GM21737 (cell line): ENCODE results near the gene FLNB.

Source experiments
- ATAC-seq: cut with Tn5 transposase; IDR thresholded peaks from one replicate; pipeline ENCODE4 v1.9.1; 2021; ENCODE audit warnings: mild to moderate bottlenecking, moderate library complexity; ENCODE audit not compliant: unreplicated experiment

FLNB gene, protein sequence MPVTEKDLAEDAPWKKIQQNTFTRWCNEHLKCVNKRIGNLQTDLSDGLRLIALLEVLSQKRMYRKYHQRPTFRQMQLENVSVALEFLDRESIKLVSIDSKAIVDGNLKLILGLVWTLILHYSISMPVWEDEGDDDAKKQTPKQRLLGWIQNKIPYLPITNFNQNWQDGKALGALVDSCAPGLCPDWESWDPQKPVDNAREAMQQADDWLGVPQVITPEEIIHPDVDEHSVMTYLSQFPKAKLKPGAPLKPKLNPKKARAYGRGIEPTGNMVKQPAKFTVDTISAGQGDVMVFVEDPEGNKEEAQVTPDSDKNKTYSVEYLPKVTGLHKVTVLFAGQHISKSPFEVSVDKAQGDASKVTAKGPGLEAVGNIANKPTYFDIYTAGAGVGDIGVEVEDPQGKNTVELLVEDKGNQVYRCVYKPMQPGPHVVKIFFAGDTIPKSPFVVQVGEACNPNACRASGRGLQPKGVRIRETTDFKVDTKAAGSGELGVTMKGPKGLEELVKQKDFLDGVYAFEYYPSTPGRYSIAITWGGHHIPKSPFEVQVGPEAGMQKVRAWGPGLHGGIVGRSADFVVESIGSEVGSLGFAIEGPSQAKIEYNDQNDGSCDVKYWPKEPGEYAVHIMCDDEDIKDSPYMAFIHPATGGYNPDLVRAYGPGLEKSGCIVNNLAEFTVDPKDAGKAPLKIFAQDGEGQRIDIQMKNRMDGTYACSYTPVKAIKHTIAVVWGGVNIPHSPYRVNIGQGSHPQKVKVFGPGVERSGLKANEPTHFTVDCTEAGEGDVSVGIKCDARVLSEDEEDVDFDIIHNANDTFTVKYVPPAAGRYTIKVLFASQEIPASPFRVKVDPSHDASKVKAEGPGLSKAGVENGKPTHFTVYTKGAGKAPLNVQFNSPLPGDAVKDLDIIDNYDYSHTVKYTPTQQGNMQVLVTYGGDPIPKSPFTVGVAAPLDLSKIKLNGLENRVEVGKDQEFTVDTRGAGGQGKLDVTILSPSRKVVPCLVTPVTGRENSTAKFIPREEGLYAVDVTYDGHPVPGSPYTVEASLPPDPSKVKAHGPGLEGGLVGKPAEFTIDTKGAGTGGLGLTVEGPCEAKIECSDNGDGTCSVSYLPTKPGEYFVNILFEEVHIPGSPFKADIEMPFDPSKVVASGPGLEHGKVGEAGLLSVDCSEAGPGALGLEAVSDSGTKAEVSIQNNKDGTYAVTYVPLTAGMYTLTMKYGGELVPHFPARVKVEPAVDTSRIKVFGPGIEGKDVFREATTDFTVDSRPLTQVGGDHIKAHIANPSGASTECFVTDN (N-terminal part only)

GRCh38 chr3:58008141-58009025 lies at the start of gene FLNB:
FLNB (plus strand) TSS chr3:58008422; CDS start chr3:58008565, 143 bp downstream.
- peak; percentile 68 for ATAC-seq

DNA sequence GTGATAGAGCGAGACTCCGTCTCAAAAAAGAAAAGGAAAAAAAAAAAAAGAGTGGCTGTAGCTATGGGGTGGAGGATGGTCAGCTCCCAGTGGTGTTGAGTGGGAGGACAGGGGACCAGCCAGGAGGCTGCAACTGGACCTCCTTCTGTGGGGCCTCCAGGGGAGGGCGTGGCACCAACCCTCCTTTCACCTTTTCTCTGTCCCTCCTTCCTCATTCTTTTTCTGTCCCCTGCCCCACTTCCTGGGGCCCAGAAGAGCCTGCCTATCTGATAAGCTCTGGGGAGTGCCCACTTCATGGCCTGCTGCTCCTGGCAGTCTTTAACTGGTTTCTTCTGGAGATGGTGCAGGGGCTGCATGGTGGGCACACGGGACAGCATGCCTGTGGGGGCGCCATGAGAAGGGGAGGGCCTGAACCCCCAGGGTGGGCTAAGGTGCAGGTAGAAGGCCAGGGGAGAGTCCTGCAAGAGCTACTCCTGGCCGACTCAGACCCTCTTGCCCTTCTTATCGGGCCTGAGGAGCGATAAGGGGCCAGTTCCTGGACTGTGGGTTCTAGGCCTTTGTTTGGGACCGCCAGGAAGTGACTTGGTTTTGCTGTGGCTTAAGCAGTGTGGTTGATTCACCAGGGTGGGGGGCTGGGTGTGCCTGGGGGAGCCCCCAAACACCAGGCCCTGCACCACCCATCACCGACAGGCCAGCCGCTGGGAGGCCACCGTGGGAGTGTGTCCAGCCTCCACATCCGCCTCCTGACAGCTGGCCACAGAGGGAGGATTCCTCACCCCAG lies 49.4 kb upstream of the FLNB start:
- no peak for ATAC-seq

DNA sequence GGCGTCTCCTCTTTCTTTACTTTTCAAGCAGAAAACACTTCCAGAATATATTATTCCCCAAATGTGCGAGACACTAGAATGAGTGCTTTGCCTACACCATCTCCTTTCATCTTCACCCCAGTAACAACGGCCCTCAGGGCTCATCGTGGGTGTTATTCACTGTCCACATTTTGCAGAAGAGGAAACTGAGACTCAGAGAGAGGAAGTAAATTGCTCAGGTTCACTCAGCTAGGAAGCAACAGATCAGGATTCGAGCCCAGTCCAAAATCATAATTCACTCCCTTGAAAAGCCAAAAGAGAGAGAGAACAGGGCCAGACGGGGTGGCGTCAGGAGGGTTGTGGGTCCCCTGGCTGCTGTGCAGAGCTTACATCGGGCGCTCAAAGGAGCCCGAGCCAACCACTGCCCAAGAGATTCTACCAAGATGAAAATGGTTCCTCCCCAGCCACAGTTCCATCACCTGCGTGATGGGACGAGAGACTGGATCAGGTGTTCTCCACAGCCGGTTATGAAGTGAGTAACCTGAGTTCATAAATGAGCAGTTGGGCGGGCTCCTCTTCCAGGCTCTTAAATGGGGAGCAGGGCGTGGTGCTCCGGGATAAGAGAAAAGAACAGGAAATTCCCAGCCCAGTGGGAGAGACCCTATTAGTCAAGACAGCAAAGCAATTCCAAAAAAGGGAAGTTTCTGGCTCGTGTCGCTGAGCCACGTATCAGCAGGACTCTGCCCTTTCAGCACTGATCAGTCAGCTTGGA lies 48.6 kb upstream of the FLNB start:
- no peak for ATAC-seq

DNA sequence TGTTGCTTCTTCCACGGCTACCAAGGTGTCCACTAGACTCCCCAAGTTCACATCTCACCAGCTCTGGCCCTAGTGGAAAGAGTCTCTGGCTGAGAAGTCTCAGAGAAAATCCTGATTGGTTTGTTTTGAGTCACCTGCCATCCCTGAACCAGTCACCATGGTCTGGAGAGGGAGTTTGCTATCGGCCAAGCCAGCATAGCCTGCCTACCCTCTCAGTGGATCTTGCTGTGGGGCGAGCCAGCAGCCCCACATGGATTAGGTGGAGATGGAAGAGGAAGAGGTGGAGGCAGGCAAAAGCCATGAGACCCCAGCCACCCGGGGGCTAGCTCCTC lies 48.1 kb upstream of the FLNB start:
- ATAC-seq, result no peak

DNA sequence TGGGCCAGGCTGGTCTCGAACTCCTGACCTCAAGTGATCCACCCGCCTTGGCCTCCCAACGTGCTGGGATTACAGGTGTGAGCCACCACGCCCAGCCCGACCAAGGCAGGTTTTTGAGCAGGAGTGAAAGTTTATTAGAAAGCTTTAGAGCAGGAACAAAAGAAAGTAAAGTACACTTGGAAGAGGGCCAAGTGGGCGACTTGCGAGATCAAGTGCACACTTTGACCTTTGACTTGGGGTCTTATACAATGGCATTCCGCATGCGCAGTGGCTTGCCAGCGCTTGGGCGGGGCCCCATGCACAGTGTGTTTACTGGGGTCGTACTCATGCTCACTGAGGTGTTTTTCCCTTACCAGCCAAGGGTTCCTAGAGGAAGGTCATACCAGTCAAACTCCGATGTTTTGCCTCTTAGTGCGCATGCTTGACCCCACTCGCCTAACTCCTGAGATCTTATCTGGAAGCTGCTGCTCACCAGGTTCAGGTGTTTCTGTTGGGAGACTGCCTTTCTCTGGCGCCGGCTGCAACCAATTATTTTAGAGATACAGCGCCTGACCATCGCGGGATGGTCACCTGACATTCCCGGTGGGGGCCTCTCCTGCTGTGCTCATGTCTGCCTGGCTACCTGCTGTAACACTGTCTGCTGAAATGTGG lies 46.9 kb upstream of the FLNB start:
- ATAC-seq, result no peak

DNA sequence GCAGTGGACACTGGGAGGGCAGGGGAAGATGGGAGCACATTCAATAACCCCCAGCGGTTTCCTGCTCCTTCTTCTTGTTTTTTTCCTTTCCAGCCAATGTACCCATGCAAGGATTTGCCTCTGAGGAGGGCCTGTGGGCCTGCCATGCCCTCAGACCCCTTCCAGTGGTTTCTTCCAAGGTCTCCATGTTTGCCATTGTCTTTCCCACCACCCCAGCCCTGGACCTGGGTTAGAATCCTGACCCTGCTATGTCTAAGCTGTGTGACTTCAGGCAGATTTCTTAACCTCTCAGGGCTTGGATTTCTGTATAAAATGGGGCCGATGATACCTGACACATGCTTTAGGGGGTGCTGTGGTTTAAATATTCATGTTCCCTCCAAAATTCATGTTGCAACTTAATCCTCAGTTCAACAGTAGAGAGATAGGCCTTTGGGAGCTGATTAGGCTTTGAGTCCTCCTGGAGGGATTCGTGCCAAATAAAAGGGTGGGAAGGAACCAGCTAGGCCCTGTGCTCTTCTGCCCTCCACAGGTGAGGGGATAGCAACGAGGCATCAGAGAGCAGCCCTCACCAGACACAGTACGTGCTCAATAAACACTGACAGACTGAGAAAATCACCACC lies 46.3 kb upstream of the FLNB start:
- ATAC-seq, result no peak

GRCh38 chr3:57962448-57962834 lies 45.8 kb upstream of the FLNB start:
- no peak for ATAC-seq

DNA sequence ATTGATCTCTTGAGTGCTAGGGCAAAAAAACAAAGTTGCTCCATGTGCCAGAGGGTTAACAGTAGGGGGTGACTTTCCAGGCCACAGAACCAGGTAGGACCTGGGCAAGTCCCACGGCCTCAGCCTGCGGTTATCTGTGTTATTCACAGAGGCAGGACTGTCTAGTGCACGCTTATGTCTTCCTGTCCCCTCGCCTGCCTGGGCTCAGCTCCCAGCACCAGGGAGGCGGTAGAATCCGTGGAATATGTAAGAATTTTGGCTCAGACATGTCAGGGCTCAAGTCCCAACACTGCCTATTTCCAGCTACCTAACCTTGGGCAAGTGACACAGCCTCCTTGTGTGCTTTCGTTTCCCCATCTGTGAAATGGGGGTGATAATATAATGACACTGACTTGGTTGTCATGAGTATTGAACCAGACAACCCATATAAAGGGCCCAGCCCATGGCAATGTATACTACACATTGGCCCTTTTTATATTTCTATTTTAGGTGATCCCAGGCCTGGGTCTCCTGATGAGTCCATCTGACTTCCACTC lies 44.3 kb upstream of the FLNB start:
- no peak for ATAC-seq

DNA sequence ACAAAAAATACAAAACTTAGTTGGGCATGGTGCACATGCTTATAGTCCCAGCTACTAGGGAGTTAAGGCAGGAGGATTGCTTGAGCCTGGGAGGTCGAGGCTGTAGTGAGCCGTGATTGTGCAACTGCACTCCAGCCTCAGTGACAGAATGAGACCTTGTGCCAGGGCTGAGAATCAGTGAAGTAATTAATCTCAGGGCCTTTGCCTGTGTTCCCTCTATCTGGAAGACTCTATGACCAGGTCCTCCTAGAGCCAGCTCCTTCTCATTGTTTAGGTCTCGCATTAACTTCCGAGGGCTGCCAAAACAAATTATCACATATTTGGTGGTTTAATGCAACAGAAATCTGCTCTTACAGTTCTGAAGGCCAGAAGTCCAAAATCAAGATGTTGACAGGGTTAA lies 41.4 kb upstream of the FLNB start:
- no peak for ATAC-seq

DNA sequence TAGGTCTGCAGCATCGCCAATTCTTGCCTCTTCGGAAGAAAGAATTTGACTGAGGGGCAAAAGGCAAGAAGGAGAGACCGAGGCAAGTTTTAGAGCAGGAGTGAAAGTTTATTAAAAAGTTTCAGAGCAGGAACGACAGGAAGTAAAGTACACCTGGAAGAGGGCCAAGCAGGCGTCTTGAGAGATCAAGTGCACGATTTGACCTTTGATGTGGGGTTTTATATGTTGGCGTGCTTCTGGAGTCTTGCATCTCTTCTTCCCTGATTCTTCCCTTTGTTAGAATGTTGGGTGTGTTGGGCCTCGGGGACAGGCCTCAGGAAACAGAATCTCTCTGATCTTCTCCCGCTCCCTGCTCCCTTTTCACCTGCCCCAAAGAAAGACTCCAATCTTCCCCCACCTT lies 40.6 kb upstream of the FLNB start:
- ATAC-seq, result no peak

GRCh38 chr3:57968501-57968900 lies 39.7 kb upstream of the FLNB start:
- ATAC-seq, result no peak

DNA sequence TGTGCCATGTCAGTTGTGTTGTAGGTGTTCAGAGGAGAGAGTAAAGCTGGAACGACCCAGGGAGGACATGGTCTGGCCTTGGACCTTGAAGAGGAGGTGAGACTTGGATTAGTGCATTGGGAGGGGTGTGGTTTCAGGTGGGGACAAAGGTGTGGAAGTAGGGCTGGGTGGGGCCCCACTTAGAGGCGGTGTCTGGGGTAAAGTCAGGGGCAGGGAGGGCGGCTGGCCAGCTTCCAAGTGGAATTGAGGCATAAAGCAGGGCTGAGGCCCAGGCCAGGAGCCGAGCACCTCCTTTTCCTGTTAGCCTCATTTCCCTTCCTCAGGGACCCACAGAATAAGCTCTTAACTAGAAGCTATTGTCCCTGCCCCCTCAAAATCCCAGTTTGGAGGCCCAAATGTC lies 36.2 kb upstream of the FLNB start:
- ATAC-seq, result no peak

GRCh38 chr3:57972531-57973111 lies 35.6 kb upstream of the FLNB start:
- ATAC-seq, result no peak

DNA sequence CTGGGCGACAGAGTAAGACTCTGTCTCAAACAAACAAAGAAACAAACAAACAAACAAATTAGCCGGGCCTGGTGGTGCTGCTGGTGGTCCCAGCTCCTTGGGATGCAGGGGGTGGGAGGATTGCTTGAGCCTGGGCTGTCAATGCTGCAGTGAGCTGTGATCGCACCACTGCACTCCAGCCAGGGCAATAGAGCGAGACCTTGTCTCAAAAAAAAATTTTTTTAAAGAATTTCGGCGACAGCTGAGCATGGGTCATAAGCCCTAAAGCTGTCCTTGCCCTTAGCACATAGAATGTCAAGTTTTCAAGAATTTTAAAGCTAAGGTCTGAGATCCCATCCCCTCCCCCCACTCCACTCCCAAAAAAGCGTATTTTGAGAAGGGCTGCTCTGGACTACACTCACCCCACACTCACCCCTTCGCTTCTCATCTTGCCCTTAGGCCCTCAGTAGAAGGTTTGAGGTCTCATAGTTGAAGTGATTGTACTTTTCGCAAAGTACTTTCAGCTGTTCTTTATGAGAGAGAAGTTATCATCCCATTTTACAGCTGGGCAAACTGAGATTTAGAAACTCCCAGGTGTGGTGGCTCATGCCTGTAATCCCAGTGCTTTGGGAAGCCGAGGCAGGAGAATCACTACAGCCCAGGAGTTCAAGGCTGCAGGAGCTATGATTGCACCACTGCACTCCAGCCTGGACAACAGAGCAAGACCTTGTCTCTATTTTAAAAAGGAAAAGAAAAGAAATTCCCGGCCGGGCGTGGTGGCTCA lies 34.3 kb upstream of the FLNB start:
- no peak for ATAC-seq

DNA sequence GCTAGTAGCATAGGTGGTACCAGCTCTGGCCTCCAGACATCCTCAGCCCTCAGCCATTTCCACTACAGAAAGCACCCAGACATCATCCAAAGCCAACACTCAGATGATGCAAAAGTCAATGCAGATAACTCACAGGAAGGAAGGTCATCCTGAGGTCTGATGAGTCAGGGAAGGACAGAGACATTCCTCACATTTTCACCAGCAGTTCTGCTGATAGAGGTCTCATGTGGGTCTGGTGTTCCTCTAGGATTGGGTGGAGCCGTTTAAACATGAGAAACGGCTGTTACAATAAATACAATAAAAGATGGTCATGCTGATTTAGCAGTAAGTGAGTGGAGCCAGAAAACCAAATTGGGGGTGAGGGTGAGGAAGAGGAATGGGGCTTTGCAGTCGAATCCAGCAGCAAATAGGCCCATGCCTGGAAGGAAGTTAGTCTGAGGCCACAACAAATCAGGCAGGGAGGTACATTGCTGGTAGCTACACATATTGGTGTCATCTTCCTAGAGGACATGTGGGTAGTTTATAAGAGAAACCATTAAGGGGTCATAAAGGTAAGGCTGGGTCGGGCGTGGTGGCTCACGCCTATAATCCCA lies 33.3 kb upstream of the FLNB start:
- ATAC-seq, result no peak

GRCh38 chr3:57977818-57978235 lies 30.4 kb upstream of the FLNB start:
- ATAC-seq, result no peak
